DND-41 (cell line): ENCODE data around the gene SFT2D2.

Experiments
- ATAC-seq: fragments of 200-7000 bp; cut with Tn5 transposase; 3 replicates; pipeline ENCODE4 v1.9.1; 2021; ENCODE audit warnings: low read depth; ENCODE audit not compliant: insufficient read depth
- DNase-seq: peaks from one replicate; pipeline ENCODE4 v3.0.0-alpha.2; 2020
- H2AFZ ChIP-seq: 2 replicates; pipeline ENCODE4 v1.6.0; 2012; ENCODE audit warnings: low read depth, low read length
- H3K27ac ChIP-seq: 2 replicates; pipeline ENCODE4 v1.5.1; 2012; ENCODE audit warnings: low read length, inconsistent platforms
- H3K27me3 ChIP-seq: fragments of 200-600 bp; sonication (generic); 2 replicates; pipeline ENCODE4 v1.6.0; 2012; ENCODE audit warnings: low read length, mild to moderate bottlenecking, inconsistent platforms; ENCODE audit not compliant: insufficient read depth, poor library complexity
- H3K36me3 ChIP-seq: 2 replicates; pipeline ENCODE4 v1.5.1; 2012; ENCODE audit warnings: low read length, inconsistent platforms; ENCODE audit not compliant: insufficient read depth
- H3K4me1 ChIP-seq: 2 replicates; pipeline ENCODE4 v1.5.1; 2012; ENCODE audit warnings: mild to moderate bottlenecking, low read length; ENCODE audit not compliant: insufficient read depth
- H3K4me2 ChIP-seq: 2 replicates; pipeline ENCODE4 v1.6.0; 2012; ENCODE audit warnings: mild to moderate bottlenecking, moderate library complexity, low read length, inconsistent platforms; ENCODE audit not compliant: insufficient read depth
- H3K4me3 ChIP-seq, 2 experiments: fragments of 200-600 bp in 1 of 2; shearing (Covaris generic) in 1 of 2; 2 replicates each; pipeline ENCODE4 v1.5.1; 2012 to 2016; ENCODE audit warnings: inconsistent platforms in 2 of 2, low read length in 2 of 2, mild to moderate bottlenecking in 2 of 2, low read depth in 1 of 2, moderate library complexity in 1 of 2
- H3K79me2 ChIP-seq: 2 replicates; pipeline ENCODE4 v1.6.0; 2012; ENCODE audit warnings: low read length, inconsistent platforms; ENCODE audit not compliant: insufficient read depth
- H3K9ac ChIP-seq: 2 replicates; pipeline ENCODE4 v1.6.0; 2012; ENCODE audit warnings: low read depth, mild to moderate bottlenecking, inconsistent platforms, low read length, moderate library complexity
- H3K9me3 ChIP-seq: 2 replicates; pipeline ENCODE4 v1.5.1; 2012; ENCODE audit warnings: low read length, moderate library complexity, mild to moderate bottlenecking, inconsistent platforms; ENCODE audit not compliant: insufficient read depth, severe bottlenecking
- H4K20me1 ChIP-seq: 2 replicates; pipeline ENCODE4 v1.6.0; 2012; ENCODE audit warnings: low read length; ENCODE audit not compliant: insufficient read depth
- EZH2 ChIP-seq: IDR thresholded peaks from 3 replicates; pipeline ENCODE4 v1.6.1; 2012; ENCODE audit warnings: borderline replicate concordance, low read depth, mild to moderate bottlenecking, moderate library complexity, low read length, inconsistent platforms; ENCODE audit not compliant: severe bottlenecking
- TF ChIP-seq, protein P1 (sequence below): IDR thresholded peaks from 2 replicates; pipeline ENCODE4 v1.5.1; 2012; ENCODE audit warnings: borderline replicate concordance, low read length, moderate library complexity, mild to moderate bottlenecking; ENCODE audit not compliant: poor library complexity, severe bottlenecking; ENCODE audit errors: extremely low read depth

Gene SFT2D2

DNA sequence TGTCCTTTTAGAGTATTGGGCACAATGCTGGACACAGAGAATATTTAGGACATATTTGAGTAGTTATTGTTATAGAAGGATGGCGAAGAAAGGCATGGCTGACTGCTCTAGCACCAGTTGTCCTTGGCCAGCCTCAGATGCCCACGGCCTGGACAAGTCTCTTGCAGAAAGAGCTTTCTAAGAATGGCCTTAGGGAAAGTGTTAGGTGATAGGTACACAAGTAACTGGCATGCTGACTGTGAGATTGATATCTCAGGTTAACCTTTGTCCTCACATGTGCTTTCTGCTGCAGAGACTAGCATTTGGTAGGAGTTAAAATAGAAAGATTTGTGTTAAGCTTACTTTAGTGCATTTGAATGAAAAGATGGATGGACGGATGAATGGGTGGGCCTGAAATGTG is 10.1 kb downstream of the SFT2D2 start:
- Histone ChIP-seq H4K20me1 (peaks cover 34% of the 10 kb centered on the region), H3K36me3 (peaks cover 97% of the 10 kb centered on the region)
- DNase-seq: no peak

GRCh38 chr1:168236836-168237611 is 11.2 kb downstream of the SFT2D2 start:
- peaks cover 37% of the 10 kb centered on the region for H3K79me2 ChIP-seq
- no peaks in the 10 kb centered on the region for H3K9me3 ChIP-seq
- H4K20me1 ChIP-seq: peaks cover 26% of the 10 kb centered on the region
- ATAC-seq (no peak), DNase-seq (no peak)
- no peak for TF ChIP-seq EZH2
- no peak overlapping the region for H2AFZ ChIP-seq
- H3K27me3 ChIP-seq: no peaks in the 10 kb centered on the region
- H3K27ac ChIP-seq: no peak overlapping the region
- no peak overlapping the region for H3K9ac ChIP-seq
- no peak overlapping the region for H3K4me3 ChIP-seq
- H3K4me1 ChIP-seq: no peaks in the 10 kb centered on the region
- peaks cover 97% of the 10 kb centered on the region for H3K36me3 ChIP-seq
- H3K4me2 ChIP-seq: no peak overlapping the region

More for the DNA sequence above, 10.1 kb downstream of the SFT2D2 start:
- H3K27me3 ChIP-seq: no peaks in the 10 kb centered on the region
- peaks cover 48% of the 10 kb centered on the region for H3K79me2 ChIP-seq
- H3K9ac ChIP-seq: no peak overlapping the region
- ATAC-seq: no peak
- no peak overlapping the region for H3K27ac ChIP-seq
- no peak overlapping the region for H3K4me3 ChIP-seq
- H2AFZ ChIP-seq: no peak overlapping the region
- no peak overlapping the region for H3K4me2 ChIP-seq
- 0 out of 2 replicates have a peak, but pooled peaks cover 2% of the 10 kb centered on the region for H3K4me1 ChIP-seq
- no peaks in the 10 kb centered on the region for H3K9me3 ChIP-seq
- TF ChIP-seq EZH2: no peak
- TF ChIP-seq, protein P1, sequence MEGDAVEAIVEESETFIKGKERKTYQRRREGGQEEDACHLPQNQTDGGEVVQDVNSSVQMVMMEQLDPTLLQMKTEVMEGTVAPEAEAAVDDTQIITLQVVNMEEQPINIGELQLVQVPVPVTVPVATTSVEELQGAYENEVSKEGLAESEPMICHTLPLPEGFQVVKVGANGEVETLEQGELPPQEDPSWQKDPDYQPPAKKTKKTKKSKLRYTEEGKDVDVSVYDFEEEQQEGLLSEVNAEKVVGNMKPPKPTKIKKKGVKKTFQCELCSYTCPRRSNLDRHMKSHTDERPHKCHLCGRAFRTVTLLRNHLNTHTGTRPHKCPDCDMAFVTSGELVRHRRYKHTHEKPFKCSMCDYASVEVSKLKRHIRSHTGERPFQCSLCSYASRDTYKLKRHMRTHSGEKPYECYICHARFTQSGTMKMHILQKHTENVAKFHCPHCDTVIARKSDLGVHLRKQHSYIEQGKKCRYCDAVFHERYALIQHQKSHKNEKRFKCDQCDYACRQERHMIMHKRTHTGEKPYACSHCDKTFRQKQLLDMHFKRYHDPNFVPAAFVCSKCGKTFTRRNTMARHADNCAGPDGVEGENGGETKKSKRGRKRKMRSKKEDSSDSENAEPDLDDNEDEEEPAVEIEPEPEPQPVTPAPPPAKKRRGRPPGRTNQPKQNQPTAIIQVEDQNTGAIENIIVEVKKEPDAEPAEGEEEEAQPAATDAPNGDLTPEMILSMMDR: no peak

GRCh38 chr1:168243198-168243597 is 17.4 kb downstream of the SFT2D2 start:
- no peak overlapping the region for H2AFZ ChIP-seq
- H3K4me3 ChIP-seq: no peak overlapping the region
- no peak overlapping the region for H3K27ac ChIP-seq
- H3K9me3 ChIP-seq: no peaks in the 10 kb centered on the region
- TF ChIP-seq, protein P1: no peak
- TF ChIP-seq EZH2: no peak
- peaks cover 91% of the 10 kb centered on the region for H3K36me3 ChIP-seq
- H4K20me1 ChIP-seq: peaks cover 3% of the 10 kb centered on the region; the same call in 1 of the 2 replicates
- DNase-seq: no peak
- H3K4me1 ChIP-seq: no peaks in the 10 kb centered on the region
- no peak overlapping the region for H3K9ac ChIP-seq
- H3K4me2 ChIP-seq: no peak overlapping the region
- peaks cover 13% of the 10 kb centered on the region; the same call in 1 of the 2 replicates for H3K79me2 ChIP-seq
- no peak for ATAC-seq
- H3K27me3 ChIP-seq: no peaks in the 10 kb centered on the region

- H3K27me3 ChIP-seq: no peaks in the 10 kb centered on the region
- peaks cover 86% of the 10 kb centered on the region for H3K36me3 ChIP-seq
- H3K27ac ChIP-seq: no peak overlapping the region
- peaks cover 13% of the 10 kb centered on the region; the same call in 1 of the 2 replicates for H3K79me2 ChIP-seq
- H3K4me3 ChIP-seq: no peak overlapping the region
- TF ChIP-seq, protein P1: no peak
- no peak for TF ChIP-seq EZH2
- peak; percentile 47; the same call in 2 of the 3 replicates for ATAC-seq
- peak; percentile 10 for DNase-seq
- H3K4me2 ChIP-seq: no peak overlapping the region
- H3K9ac ChIP-seq: no peak overlapping the region
- no peaks in the 10 kb centered on the region for H3K9me3 ChIP-seq
- peaks cover 3% of the 10 kb centered on the region; the same call in 1 of the 2 replicates for H4K20me1 ChIP-seq
- no peaks in the 10 kb centered on the region for H3K4me1 ChIP-seq
- no peak overlapping the region for H2AFZ ChIP-seq
These were observed 17.9 kb downstream of the SFT2D2 start for GRCh38 chr1:168243636-168244212.
